ENCODE data around the gene CDC42EP2.

Gene CDC42EP2

DNA sequence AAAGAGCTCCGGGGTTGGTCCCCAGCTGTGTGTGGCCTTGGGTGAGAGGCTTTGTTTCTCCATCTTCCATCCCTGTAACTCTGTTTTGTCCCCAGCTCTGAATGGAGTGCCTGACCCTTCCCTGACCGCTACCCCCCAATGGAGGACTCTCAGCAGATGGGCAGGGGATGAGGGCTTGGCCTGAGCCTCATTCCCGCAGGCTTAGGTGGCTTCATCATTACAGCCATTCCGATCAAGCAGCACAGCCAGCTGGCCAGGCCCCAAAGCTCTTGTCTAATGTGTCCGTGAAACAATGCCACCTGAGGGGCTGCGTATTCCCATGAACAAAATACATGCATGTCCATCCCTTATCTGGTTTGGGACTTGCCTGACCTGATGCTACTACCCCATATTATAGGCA is 3.9 kb upstream of the CDC42EP2 start:
- Histone ChIP-seq H3K36me3 (ENCODE audit: low read length) (no peaks in the 10 kb centered on the region), H3K27me3 (ENCODE audit: low read length) (no peaks in the 10 kb centered on the region), H3K9me2 (replicated peaks; ENCODE audit: insufficient read depth, low read length) (no peaks in the 10 kb centered on the region), H3F3A (ENCODE audit: insufficient read depth) (no peaks in the 10 kb centered on the region), H2AFZ (ENCODE audit: low read depth, low read length, severe bottlenecking) (no peak overlapping the region), H3K27ac (ENCODE audit: low read depth, low read length) (no peak overlapping the region), H3K4me3 (ENCODE audit: insufficient read depth, low read length, poor library complexity, severe bottlenecking) (no peak overlapping the region), H4K20me1 (ENCODE audit: low read depth, low read length) (no peaks in the 10 kb centered on the region), H3K9ac (ENCODE audit: low read length) (no peak overlapping the region), H3K9me3 (ENCODE audit: insufficient read depth, low read length) (no peaks in the 10 kb centered on the region), H3K79me2 (ENCODE audit: insufficient read depth, low read length) (no peaks in the 10 kb centered on the region), H3K4me2 (ENCODE audit: low read depth, low read length, poor library complexity, severe bottlenecking) (no peak overlapping the region)
- TF ChIP-seq, protein P1, sequence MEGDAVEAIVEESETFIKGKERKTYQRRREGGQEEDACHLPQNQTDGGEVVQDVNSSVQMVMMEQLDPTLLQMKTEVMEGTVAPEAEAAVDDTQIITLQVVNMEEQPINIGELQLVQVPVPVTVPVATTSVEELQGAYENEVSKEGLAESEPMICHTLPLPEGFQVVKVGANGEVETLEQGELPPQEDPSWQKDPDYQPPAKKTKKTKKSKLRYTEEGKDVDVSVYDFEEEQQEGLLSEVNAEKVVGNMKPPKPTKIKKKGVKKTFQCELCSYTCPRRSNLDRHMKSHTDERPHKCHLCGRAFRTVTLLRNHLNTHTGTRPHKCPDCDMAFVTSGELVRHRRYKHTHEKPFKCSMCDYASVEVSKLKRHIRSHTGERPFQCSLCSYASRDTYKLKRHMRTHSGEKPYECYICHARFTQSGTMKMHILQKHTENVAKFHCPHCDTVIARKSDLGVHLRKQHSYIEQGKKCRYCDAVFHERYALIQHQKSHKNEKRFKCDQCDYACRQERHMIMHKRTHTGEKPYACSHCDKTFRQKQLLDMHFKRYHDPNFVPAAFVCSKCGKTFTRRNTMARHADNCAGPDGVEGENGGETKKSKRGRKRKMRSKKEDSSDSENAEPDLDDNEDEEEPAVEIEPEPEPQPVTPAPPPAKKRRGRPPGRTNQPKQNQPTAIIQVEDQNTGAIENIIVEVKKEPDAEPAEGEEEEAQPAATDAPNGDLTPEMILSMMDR (IDR thresholded peaks at IDR 0.05; ENCODE audit: insufficient read depth, low read length, poor library complexity, severe bottlenecking) = no peak
- TF ChIP-seq EZH2phosphoT487 (conservative IDR thresholded peaks at IDR 0.05; ENCODE audit: low read length) = no peak

GRCh38 chr11:65311170-65311678 is 3.4 kb upstream of the CDC42EP2 start:
- H3K4me2 ChIP-seq (ENCODE audit: low read depth, low read length, poor library complexity, severe bottlenecking) = no peak overlapping the region
- H3K36me3 ChIP-seq (ENCODE audit: low read length) = no peaks in the 10 kb centered on the region
- H3K9me2 ChIP-seq (replicated peaks; ENCODE audit: insufficient read depth, low read length) = no peaks in the 10 kb centered on the region
- H3K27me3 ChIP-seq (ENCODE audit: low read length) = no peaks in the 10 kb centered on the region
- H3K27ac ChIP-seq (ENCODE audit: low read depth, low read length) = no peak overlapping the region
- no peak overlapping the region for H3K4me3 ChIP-seq (ENCODE audit: insufficient read depth, low read length, poor library complexity, severe bottlenecking)
- H3K9ac ChIP-seq (ENCODE audit: low read length) = no peak overlapping the region
- TF ChIP-seq EZH2phosphoT487 (conservative IDR thresholded peaks at IDR 0.05; ENCODE audit: low read length) = no peak
- TF ChIP-seq, protein P1 (IDR thresholded peaks at IDR 0.05; ENCODE audit: insufficient read depth, low read length, poor library complexity, severe bottlenecking) = no peak
- H3F3A ChIP-seq (ENCODE audit: insufficient read depth) = no peaks in the 10 kb centered on the region
- H4K20me1 ChIP-seq (ENCODE audit: low read depth, low read length) = no peaks in the 10 kb centered on the region
- no peak overlapping the region for H2AFZ ChIP-seq (ENCODE audit: low read depth, low read length, severe bottlenecking)
- H3K79me2 ChIP-seq (ENCODE audit: insufficient read depth, low read length) = no peaks in the 10 kb centered on the region
- H3K9me3 ChIP-seq (ENCODE audit: insufficient read depth, low read length) = no peaks in the 10 kb centered on the region

DNA sequence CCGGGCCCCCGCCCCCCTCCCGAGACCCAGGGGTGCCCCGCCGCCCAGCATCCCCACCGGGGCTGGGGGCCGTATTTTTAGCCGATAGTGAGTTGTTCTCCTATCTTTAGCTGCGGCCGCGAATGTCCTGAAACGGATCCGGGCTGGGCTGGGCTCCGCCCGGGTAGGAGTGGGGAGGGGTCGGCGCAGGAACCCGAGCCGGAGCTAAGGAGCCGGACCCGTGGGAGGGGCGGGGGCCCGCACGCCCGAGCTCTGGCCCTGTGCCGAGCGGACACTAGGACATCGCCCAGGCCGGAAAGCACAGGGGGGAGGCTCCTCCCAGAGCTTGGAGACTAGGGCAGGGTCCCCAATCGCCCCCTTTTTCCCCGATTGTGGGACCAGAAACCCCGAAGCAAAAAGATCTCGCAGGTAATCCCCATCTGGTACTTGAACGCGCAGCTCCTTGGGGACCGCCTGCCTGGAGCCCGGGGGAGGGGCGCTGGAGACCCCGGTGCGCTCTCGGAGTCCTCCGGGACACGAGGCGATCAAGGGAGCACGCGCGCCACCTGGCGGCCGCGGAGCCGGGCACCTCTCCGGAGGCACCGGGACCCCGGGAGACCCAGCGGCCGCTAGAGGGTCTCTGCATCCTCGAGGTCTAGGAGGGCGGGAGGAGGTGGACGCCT is 669 bp downstream of the CDC42EP2 start:
- no peak overlapping the region for H3K27ac ChIP-seq (ENCODE audit: low read depth, low read length)
- H3F3A ChIP-seq (ENCODE audit: insufficient read depth) = 0 out of 2 replicates have a peak, but pooled peaks cover 4% of the 10 kb centered on the region
- no peaks in the 10 kb centered on the region for H3K27me3 ChIP-seq (ENCODE audit: low read length)
- H3K79me2 ChIP-seq (ENCODE audit: insufficient read depth, low read length) = no peaks in the 10 kb centered on the region
- H3K9me2 ChIP-seq (replicated peaks; ENCODE audit: insufficient read depth, low read length) = no peaks in the 10 kb centered on the region
- peak overlapping the region; percentile 69 for H3K9ac ChIP-seq (ENCODE audit: low read length)
- H3K4me2 ChIP-seq (ENCODE audit: low read depth, low read length, poor library complexity, severe bottlenecking) = peak overlapping the region; percentile 93
- H3K36me3 ChIP-seq (ENCODE audit: low read length) = no peaks in the 10 kb centered on the region
- no peaks in the 10 kb centered on the region for H4K20me1 ChIP-seq (ENCODE audit: low read depth, low read length)
- no peaks in the 10 kb centered on the region for H3K9me3 ChIP-seq (ENCODE audit: insufficient read depth, low read length)
- TF ChIP-seq, protein P1 (IDR thresholded peaks at IDR 0.05; ENCODE audit: insufficient read depth, low read length, poor library complexity, severe bottlenecking) = peak; percentile 98
- TF ChIP-seq EZH2phosphoT487 (conservative IDR thresholded peaks at IDR 0.05; ENCODE audit: low read length) = no peak
- H2AFZ ChIP-seq (ENCODE audit: low read depth, low read length, severe bottlenecking) = peak overlapping the region; percentile 72
- H3K4me3 ChIP-seq (ENCODE audit: insufficient read depth, low read length, poor library complexity, severe bottlenecking) = peak overlapping the region; percentile 56
